ENCODE measurements around the gene GIPC2. TPM values are rescaled to one million over a fixed set of nuclear protein-coding genes. Genes with fewer than 3 reads are reported as not detected.

Gene GIPC2
- total and polyA plus RNA-seq, 2 donors (not counting 3 experiments of a cell fraction or from before 2014, with no cell fraction given): 2.8 to 9.6 TPM

- ChIA-PET CTCF (interaction anchor here (0.7 to 3.4 kb wide), 11 partner anchors 10 to 1347 kb away, joined by 3 to 24 read pairs (median 5); partner anchors contain the start of genes DNAJB4 and FUBP1), POLR2A (interaction anchor here (0.6 to 2.4 kb wide), 9 partner anchors 18 to 100 kb away, joined by 3 to 29 read pairs (median 4); partner anchors contain the start of genes DNAJB4 and FUBP1)
- Histone ChIP-seq H3K9me3 (replicated peaks; ENCODE audit: control insufficient read depth, insufficient read depth, low read length) (no peaks in the 10 kb centered on the region), H3K79me2 (ENCODE audit: control insufficient read depth, insufficient read depth, low read length) (no peaks in the 10 kb centered on the region), H3K36me3 (ENCODE audit: control insufficient read depth in 2 of 2, extremely low read depth in 1 of 2, insufficient read depth in 2 of 2, low read length in 2 of 2) (no peaks in the 10 kb centered on the region), H3K9ac (replicated peaks; ENCODE audit: extremely low read depth, insufficient read depth, low read length) (peak overlapping the region; percentile 60), H3K4me1 (ENCODE audit: control insufficient read depth, extremely low read depth, insufficient read depth, low read length) (peaks cover 76% of the 10 kb centered on the region), H3K9me1 (replicated peaks; ENCODE audit: control insufficient read depth, extremely low read depth, insufficient read depth, low read length) (no peaks in the 10 kb centered on the region), H3K4me2 (ENCODE audit: insufficient read depth, low read length) (peak overlapping the region; percentile 54), H3K27ac (ENCODE audit: insufficient read depth, low read depth, low read length) (peak overlapping the region; percentile 91), H4K20me1 (replicated peaks; ENCODE audit: control insufficient read depth, extremely low read depth, insufficient read depth, low read length) (no peaks in the 10 kb centered on the region), H2AFZ (ENCODE audit: low read depth, low read length) (no peak overlapping the region), H3K4me3 (replicated peaks in 1 of 3; ENCODE audit: insufficient read depth in 1 of 3, low read depth in 1 of 3, low read length in 3 of 3) (no peak overlapping the region), H3K27me3 (ENCODE audit: control insufficient read depth in 2 of 2, insufficient read depth in 2 of 2, low read length in 2 of 2) (no peaks in the 10 kb centered on the region)
- DNase-seq (ENCODE audit: low read depth, low spot score): peak; percentile 91
- BruUV-seq (replicated peaks): no TSS peak
- TF ChIP-seq MAX (IDR thresholded peaks at IDR 0.05; ENCODE audit: insufficient read depth, insufficient read length): no peak
- peak; percentile 54 for TF ChIP-seq POLR2A (IDR thresholded peaks at IDR 0.05; ENCODE audit: low read depth, low read length)
- TF ChIP-seq POLR2AphosphoS5 (IDR thresholded peaks at IDR 0.05; ENCODE audit: insufficient read depth, low read depth, low read length): peak; percentile 49
- TF ChIP-seq GATA2 (IDR thresholded peaks at IDR 0.05; ENCODE audit: insufficient read depth, insufficient read length, low read depth, low read length): peak; percentile 51
- TF ChIP-seq FOS (IDR thresholded peaks at IDR 0.05; ENCODE audit: borderline replicate concordance, insufficient read depth, low read length): peak; percentile 34
- no peak for TF ChIP-seq EZH2 (IDR thresholded peaks at IDR 0.05; ENCODE audit: borderline replicate concordance, low read depth, low read length, severe bottlenecking)
- TF ChIP-seq CTCF (IDR thresholded peaks at IDR 0.05; ENCODE audit: extremely low read depth in 1 of 2, insufficient read depth in 1 of 2, low read depth in 1 of 2, low read length in 2 of 2): no peak
- TF ChIP-seq MYC (IDR thresholded peaks at IDR 0.05; ENCODE audit: low read depth, low read length): peak; percentile 38
- peak; percentile 37 for TF ChIP-seq JUN (IDR thresholded peaks at IDR 0.05; ENCODE audit: borderline replicate concordance, insufficient read depth, insufficient read length, low read depth)
- intact Hi-C loops (cut with micrococcal nuclease) (loop anchor here (1.0 kb wide), 3 partner anchors 19 to 73 kb away; no protein-coding TSS in a partner anchor), dilution Hi-C loops (cut with MboI; ENCODE audit: extremely low pct_ligation_motif_present, low sequenced_read_pairs) (no loop called here)
- peak; percentile 89 for FAIRE-seq
Measured at GRCh38 chr1:78078358-78078757, 32.6 kb downstream of the GIPC2 start.
